Keratinocyte (primary cell): Measurements from ENCODE around the gene KRTAP10-4.

Experiments
- CTCF ChIP-seq, 3 experiments: IDR thresholded peaks in 1 of 3; conservative IDR thresholded peaks in 1 of 3; optimal IDR thresholded peaks in 1 of 3; 2 replicates in 2 of 3; 3 replicates in 1 of 3; pipeline versions ENCODE3 to v1.5.1; 2011; ENCODE audit warnings: low read length in 3 of 3, mild to moderate bottlenecking in 3 of 3, moderate library complexity in 2 of 3, control low read depth in 1 of 3, inconsistent platforms in 1 of 3; ENCODE audit not compliant: insufficient read depth in 2 of 3; ENCODE audit errors: extremely low read depth in 1 of 3
- EZH2 ChIP-seq: IDR thresholded peaks from one replicate; pipeline ENCODE4 v1.6.1; 2012; ENCODE audit warnings: inconsistent platforms, mild to moderate bottlenecking, low read length, moderate library complexity

GRCh38 chr21:44566403-44566802, 7.1 kb upstream of the KRTAP10-4 start:
- TF ChIP-seq CTCF (optimal IDR thresholded peaks at IDR 0.05 in 1 of 3, IDR thresholded peaks at IDR 0.05 in 1 of 3, conservative IDR thresholded peaks at IDR 0.05 in 1 of 3; ENCODE audit: extremely low read depth in 1 of 3, insufficient read depth in 2 of 3, low read length in 3 of 3): no peak
- TF ChIP-seq EZH2: no peak
